GM13976 (cell line): Measurements from ENCODE around the gene AP1G1.

ENCODE experiments used
- DNase-seq: peaks from one replicate; pipeline ENCODE4 v3.0.0; 2012; ENCODE audit warnings: low spot score
- in situ Hi-C: fragments of 300-500 bp; cut with MboI; formaldehyde crosslinking; loops from one replicate; pipeline ENCODE4 v1.12.0; 2022; ENCODE audit warnings: low sequenced_read_pairs, mixed read lengths, inconsistent platforms; ENCODE audit not compliant: unreplicated experiment
- TF ChIP-seq, protein P1 (sequence below): IDR thresholded peaks from 2 replicates; pipeline ENCODE4 v1.5.1; 2012; ENCODE audit warnings: borderline replicate concordance, mild to moderate bottlenecking; ENCODE audit not compliant: insufficient read depth; ENCODE audit errors: extremely low read depth, missing control alignments, control extremely low read depth

The AP1G1 gene

DNA sequence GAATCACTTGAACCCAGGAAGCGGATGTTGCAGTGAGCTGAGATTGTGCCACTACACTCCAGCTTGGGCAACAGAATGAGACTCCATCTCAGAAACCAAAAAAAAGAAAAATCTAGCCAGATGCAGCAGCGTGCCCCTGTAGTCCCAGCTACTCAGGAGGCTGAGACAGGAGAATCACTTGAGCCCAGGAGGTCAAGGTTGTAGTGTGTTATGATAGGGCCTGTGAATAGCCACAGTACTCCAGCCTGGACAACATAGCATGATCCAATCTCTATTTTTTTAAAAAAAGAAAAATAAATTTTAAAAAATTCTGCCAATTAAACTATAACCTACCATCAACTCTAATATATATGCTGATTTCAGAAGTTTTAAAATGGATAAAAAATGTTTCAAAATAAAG is 99.9 kb downstream of the AP1G1 start:
- in situ Hi-C loops = no loop called here
- TF ChIP-seq, protein P1, sequence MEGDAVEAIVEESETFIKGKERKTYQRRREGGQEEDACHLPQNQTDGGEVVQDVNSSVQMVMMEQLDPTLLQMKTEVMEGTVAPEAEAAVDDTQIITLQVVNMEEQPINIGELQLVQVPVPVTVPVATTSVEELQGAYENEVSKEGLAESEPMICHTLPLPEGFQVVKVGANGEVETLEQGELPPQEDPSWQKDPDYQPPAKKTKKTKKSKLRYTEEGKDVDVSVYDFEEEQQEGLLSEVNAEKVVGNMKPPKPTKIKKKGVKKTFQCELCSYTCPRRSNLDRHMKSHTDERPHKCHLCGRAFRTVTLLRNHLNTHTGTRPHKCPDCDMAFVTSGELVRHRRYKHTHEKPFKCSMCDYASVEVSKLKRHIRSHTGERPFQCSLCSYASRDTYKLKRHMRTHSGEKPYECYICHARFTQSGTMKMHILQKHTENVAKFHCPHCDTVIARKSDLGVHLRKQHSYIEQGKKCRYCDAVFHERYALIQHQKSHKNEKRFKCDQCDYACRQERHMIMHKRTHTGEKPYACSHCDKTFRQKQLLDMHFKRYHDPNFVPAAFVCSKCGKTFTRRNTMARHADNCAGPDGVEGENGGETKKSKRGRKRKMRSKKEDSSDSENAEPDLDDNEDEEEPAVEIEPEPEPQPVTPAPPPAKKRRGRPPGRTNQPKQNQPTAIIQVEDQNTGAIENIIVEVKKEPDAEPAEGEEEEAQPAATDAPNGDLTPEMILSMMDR = no peak
- no peak for DNase-seq

DNA sequence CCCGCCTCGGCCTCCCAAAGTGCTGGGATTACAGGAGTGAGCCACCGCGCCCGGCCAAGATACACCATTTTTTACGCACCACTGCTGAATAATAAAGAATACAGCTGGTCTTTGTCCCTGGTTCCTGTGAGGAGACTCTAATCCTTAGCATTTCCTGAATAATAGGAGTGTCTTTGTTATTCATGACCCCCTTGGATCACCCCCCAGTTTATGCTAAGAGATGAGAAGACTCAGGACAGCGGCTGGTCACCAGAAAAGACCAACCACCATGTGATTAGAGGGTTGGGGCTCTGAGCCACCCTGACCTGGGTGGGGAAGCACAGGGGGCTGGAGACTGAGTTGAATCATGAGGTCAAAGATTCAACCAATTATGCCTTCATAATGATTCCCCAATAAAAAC is 101.4 kb downstream of the AP1G1 start:
- DNase-seq = no peak
- TF ChIP-seq, protein P1 = no peak
- in situ Hi-C loops = no loop called here

GRCh38 chr16:71706046-71706445 is 102.6 kb downstream of the AP1G1 start:
- TF ChIP-seq, protein P1 = no peak
- DNase-seq = no peak
- in situ Hi-C loops = no loop called here

- in situ Hi-C loops = no loop called here
- DNase-seq = no peak
- TF ChIP-seq, protein P1 = no peak
Observed at GRCh38 chr16:71703333-71703732, 105.3 kb downstream of the AP1G1 start.

GRCh38 chr16:71700831-71701230 is 107.8 kb downstream of the AP1G1 start:
- no peak for DNase-seq
- in situ Hi-C loops = no loop called here
- TF ChIP-seq, protein P1 = no peak

DNA sequence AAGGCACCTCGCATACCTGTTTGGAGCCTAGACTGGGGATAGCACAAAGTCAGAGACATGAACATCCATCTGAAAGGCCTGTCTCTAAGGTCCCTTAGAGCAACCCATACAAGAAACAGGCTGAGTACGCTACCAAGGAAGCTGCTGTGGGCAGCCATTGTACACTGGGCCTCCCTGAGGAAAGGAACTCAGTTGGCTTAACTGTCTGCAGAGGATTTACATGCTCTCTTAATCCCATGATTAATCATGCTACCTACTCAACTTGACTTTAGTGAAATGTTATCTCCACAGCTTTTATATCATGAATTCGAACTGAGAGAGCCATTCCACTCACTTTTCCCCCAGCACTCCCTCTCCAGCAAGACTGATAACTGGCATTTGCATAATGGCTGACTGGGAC is 110.1 kb downstream of the AP1G1 start:
- no peak for DNase-seq
- TF ChIP-seq, protein P1 = no peak
- in situ Hi-C loops = no loop called here

DNA sequence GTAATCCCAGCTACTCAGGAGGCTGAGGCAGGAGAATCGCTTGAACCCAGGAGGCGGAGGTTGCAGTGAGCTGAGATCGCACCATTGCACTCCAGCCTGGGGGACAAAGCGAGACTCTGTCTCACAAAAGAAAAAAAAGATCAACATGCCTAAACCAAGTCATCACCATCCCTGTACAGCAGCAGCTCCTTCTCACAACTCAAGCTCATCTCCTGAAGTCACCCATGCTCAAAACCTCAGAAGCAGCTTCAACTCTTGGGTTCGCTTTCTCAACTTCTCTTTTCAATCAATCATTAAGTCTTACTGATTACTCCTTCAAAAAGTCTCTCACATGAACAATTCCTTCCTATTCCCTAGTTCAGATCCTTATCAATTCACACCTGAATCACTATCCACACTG is 115.5 kb downstream of the AP1G1 start:
- in situ Hi-C loops = no loop called here

More for the DNA sequence above, 115.5 kb downstream of the AP1G1 start:
- TF ChIP-seq, protein P1 = no peak
- DNase-seq = peak; percentile 42
